Gastroesophageal sphincter (tissue), 3 donors: ENCODE measurements around the gene TAAR9.

Experiments
- POLR2A ChIP-seq, 2 donors: fragments of 450-650 bp; IDR thresholded peaks; one replicate each; pipeline ENCODE4 v1.6.1; 2017; ENCODE audit warnings: antibody characterized with exemption in 2 of 2, mild to moderate bottlenecking in 2 of 2, moderate library complexity in 1 of 2
- TF ChIP-seq, protein P1 (sequence below), 4 experiments: fragments of 200-600 bp in 2 of 4; fragments of 450-650 bp in 2 of 4; sonication (generic) in 1 of 4; IDR thresholded peaks; one replicate each; pipeline ENCODE4 v1.5.1; 2017 to 2019; ENCODE audit warnings: antibody characterized with exemption in 4 of 4, mild to moderate bottlenecking in 2 of 4, moderate library complexity in 2 of 4

DNA sequence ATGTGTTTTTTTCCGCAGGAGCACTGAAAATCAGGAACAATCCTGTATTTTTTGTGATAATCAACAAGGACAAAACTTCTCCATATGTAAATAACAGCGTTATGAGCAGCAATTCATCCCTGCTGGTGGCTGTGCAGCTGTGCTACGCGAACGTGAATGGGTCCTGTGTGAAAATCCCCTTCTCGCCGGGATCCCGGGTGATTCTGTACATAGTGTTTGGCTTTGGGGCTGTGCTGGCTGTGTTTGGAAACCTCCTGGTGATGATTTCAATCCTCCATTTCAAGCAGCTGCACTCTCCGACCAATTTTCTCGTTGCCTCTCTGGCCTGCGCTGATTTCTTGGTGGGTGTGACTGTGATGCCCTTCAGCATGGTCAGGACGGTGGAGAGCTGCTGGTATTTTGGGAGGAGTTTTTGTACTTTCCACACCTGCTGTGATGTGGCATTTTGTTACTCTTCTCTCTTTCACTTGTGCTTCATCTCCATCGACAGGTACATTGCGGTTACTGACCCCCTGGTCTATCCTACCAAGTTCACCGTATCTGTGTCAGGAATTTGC, 32.2 kb downstream of the TAAR9 start, which contains the start of gene TAAR6:
- TF ChIP-seq, protein P1, sequence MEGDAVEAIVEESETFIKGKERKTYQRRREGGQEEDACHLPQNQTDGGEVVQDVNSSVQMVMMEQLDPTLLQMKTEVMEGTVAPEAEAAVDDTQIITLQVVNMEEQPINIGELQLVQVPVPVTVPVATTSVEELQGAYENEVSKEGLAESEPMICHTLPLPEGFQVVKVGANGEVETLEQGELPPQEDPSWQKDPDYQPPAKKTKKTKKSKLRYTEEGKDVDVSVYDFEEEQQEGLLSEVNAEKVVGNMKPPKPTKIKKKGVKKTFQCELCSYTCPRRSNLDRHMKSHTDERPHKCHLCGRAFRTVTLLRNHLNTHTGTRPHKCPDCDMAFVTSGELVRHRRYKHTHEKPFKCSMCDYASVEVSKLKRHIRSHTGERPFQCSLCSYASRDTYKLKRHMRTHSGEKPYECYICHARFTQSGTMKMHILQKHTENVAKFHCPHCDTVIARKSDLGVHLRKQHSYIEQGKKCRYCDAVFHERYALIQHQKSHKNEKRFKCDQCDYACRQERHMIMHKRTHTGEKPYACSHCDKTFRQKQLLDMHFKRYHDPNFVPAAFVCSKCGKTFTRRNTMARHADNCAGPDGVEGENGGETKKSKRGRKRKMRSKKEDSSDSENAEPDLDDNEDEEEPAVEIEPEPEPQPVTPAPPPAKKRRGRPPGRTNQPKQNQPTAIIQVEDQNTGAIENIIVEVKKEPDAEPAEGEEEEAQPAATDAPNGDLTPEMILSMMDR (IDR thresholded peaks at IDR 0.05) = no peak
- no peak for TF ChIP-seq POLR2A (IDR thresholded peaks at IDR 0.05)
